ENCODE results near the gene TERB1. TPM values are rescaled to one million over a fixed set of nuclear protein-coding genes. Genes with fewer than 3 reads are reported as not detected.

TERB1 gene, protein sequence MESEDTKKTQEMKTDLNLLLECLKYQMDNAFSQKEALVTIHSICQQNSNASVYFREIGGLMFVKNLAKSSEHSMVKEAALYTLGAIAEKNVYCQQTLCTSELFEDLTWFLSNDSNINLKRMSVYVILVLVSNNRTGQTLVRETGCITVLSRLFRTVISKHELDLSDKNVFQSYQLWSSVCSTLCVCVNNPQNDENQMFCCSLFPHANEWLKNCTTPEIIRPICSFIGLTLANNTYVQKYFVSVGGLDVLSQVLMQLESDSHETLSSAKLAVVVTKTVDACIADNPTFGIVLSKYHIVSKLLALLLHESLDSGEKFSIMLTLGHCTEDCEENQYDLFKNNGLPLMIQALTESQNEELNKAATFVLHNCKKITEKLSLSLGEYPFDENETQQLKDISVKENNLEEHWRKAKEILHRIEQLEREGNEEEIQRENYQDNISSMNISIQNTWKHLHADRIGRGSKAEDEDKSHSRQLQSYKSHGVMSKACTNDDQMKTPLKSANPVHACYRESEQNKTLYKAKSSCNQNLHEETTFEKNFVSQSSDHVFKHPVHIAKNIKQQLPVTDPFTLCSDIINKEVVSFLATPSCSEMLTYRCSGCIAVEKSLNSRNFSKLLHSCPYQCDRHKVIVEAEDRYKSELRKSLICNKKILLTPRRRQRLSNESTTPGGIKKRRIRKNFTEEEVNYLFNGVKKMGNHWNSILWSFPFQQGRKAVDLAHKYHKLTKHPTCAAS
- total RNA-seq (not detected), polyA plus RNA-seq (ENCODE audit: insufficient read depth in 1 of 8, insufficient read length in 8 of 8, low replicate concordance in 1 of 8) (under 1 TPM in 3 of 8 donors, not detected in 5; 0.10 to 0.21 (median 0.11) TPM)
- long read RNA-seq, donor 1 = 0 reads
- long read RNA-seq, donor 2 = 0 reads
- long read RNA-seq, donor 3 = 0 reads
- long read RNA-seq, donor 4 = 0 reads
- long read RNA-seq, donor 5 = 0 reads
- long read RNA-seq, donor 6 = 0 reads
- long read RNA-seq, donor 7 = 0 reads
- long read RNA-seq, donor 8 = 0 reads
- long read RNA-seq, donor 9 = 0 reads
- long read RNA-seq, donor 10 = 0 reads
- long read RNA-seq, donor 11 = 0 reads

DNA sequence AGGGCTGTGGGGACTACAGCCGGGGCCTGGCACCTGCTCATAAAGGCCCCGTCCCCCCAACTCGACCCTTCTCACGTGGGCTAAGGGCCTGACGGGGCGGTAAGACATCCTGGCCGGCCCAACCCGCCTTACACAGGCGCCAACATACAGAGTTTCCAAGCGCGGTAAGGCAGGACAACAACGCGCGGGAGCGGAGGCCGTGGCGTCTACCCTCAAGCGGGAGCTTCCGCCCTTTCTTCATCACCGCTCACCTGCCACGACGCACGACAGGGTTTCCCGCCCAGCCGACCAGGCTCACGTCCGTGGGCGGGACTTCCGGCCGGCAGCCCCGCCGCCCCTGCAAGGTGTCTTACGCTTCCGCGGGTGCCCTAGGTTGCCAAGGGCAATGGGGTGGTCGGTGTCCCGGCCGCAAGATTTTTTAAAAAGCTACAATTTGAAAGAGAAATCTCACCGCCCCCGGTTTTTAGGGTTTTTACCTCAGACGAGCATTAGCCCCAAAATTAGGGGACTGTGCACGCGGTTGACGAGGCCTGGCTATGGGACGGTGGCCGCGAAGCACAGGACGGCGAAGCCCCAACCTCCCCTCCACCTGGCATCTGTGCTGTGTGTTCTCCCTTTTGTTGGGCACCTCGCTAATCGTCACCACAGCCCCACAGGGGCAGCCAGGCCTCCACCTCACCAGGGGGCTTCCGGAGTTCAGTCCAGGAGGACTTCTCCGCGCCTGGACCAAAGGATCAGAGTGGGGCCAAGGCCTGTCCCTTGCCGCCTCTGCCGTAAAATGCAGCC, at the start of gene TERB1:
TERB1 (minus strand) TSS at position 265 of the 786 bp plus-strand sequence. CDS start 4,786 bp downstream, outside the sequence.
- no peak for DNase-seq
- no peak within 1 kb of the TSS for H3K27ac ChIP-seq (ENCODE audit: low read length)
- H3K4me1 ChIP-seq (ENCODE audit: control insufficient read depth, insufficient read depth, low read length) = no peaks in the 10 kb centered on the region
- H3K36me3 ChIP-seq (ENCODE audit: control insufficient read depth, insufficient read depth, low read length) = peaks cover 32% of the 10 kb centered on the region
- no peak within 1 kb of the TSS for H3K4me3 ChIP-seq (ENCODE audit: low read length)
- H3K27me3 ChIP-seq (ENCODE audit: control insufficient read depth, insufficient read depth, low read length) = no peaks in the 10 kb centered on the region
- no peaks in the 10 kb centered on the region for H3K9me3 ChIP-seq (replicated peaks; ENCODE audit: control insufficient read depth, low read depth, low read length)
- WGBS (ENCODE audit: insufficient coverage) = 85% methylated on average over 55 of the region's 56 CpGs

DNA sequence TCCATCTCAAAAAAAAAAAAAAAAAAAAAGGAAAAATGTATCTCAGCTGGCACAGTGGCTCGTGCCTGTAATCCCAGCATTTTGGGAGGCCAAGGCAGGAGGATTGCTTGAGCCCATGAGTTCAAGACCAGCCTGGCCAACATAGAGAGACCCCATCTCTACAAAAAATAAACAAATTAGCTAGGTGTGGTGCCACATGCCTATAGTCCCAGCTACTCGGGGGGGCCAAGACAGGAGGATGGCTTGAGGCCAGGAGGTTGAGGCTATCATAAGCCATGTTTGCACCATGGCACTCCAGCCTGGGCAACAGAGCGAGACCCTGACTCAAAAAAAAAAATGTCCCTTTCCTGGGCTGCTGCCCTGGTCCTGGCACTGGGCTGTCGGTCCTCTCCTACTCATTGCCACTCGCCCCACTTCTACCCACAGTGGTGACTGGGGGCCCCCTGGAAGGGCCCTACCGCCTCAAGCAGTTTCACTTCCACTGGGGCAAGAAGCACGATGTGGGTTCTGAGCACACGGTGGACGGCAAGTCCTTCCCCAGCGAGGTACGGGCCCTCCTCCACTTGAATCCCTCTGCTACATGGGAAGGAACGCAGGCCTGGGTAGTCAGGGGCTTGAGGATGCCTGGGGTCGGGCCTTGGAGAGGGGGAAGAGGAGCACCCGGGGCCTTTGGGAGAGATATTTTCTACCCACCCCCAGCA, 48.9 kb upstream of the TERB1 start:
- WGBS (ENCODE audit: insufficient coverage) = 87% methylated on average over 6 of the region's 14 CpGs
- Histone ChIP-seq H3K36me3 (ENCODE audit: control insufficient read depth, insufficient read depth, low read length) (no peaks in the 10 kb centered on the region), H3K9me3 (replicated peaks; ENCODE audit: control insufficient read depth, low read depth, low read length) (no peaks in the 10 kb centered on the region), H3K27ac (ENCODE audit: low read length) (no peak overlapping the region), H3K4me1 (ENCODE audit: control insufficient read depth, insufficient read depth, low read length) (peaks cover 3% of the 10 kb centered on the region), H3K4me3 (ENCODE audit: low read length) (no peak overlapping the region), H3K27me3 (ENCODE audit: control insufficient read depth, insufficient read depth, low read length) (peaks cover 33% of the 10 kb centered on the region)
- DNase-seq = no peak

GRCh38 chr16:66849549-66849948, 48.2 kb upstream of the TERB1 start:
- no peak for DNase-seq
- H3K27ac ChIP-seq (ENCODE audit: low read length) = no peak overlapping the region
- H3K4me1 ChIP-seq (ENCODE audit: control insufficient read depth, insufficient read depth, low read length) = peaks cover 7% of the 10 kb centered on the region
- H3K27me3 ChIP-seq (ENCODE audit: control insufficient read depth, insufficient read depth, low read length) = peaks cover 40% of the 10 kb centered on the region
- H3K36me3 ChIP-seq (ENCODE audit: control insufficient read depth, insufficient read depth, low read length) = no peaks in the 10 kb centered on the region
- no peaks in the 10 kb centered on the region for H3K9me3 ChIP-seq (replicated peaks; ENCODE audit: control insufficient read depth, low read depth, low read length)
- no peak overlapping the region for H3K4me3 ChIP-seq (ENCODE audit: low read length)
- WGBS (ENCODE audit: insufficient coverage) = 92% methylated on average over 3 of the region's 4 CpGs

GRCh38 chr16:66849021-66849420, 47.6 kb upstream of the TERB1 start:
- DNase-seq = no peak
- H3K36me3 ChIP-seq (ENCODE audit: control insufficient read depth, insufficient read depth, low read length) = no peaks in the 10 kb centered on the region
- peaks cover 46% of the 10 kb centered on the region for H3K27me3 ChIP-seq (ENCODE audit: control insufficient read depth, insufficient read depth, low read length)
- no peaks in the 10 kb centered on the region for H3K9me3 ChIP-seq (replicated peaks; ENCODE audit: control insufficient read depth, low read depth, low read length)
- 77% methylated on average over 2 of the region's 2 CpGs for WGBS (ENCODE audit: insufficient coverage)
- H3K4me3 ChIP-seq (ENCODE audit: low read length) = no peak overlapping the region
- H3K4me1 ChIP-seq (ENCODE audit: control insufficient read depth, insufficient read depth, low read length) = peaks cover 10% of the 10 kb centered on the region
- H3K27ac ChIP-seq (ENCODE audit: low read length) = no peak overlapping the region

DNA sequence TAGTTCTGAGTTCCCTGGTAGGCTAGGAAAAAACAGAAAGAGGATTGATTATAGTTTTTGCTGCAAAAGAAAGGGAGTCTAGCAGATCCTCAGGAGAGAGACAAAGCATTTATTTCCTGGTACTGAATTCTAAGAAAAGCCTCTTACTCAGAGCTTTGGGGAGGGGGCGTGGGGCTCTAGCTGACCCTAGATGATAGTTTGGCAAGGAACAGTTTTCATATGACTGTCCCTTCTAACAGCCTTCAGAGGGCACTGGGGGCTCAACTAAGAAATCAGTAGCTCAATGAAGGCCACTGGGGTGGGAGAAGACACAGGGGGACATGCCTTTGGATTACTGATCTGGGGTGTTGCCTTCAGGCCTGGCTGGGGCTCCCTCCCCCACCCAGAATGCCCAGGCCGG, 46.8 kb upstream of the TERB1 start:
- no peaks in the 10 kb centered on the region for H3K36me3 ChIP-seq (ENCODE audit: control insufficient read depth, insufficient read depth, low read length)
- no peak overlapping the region for H3K4me3 ChIP-seq (ENCODE audit: low read length)
- no peaks in the 10 kb centered on the region for H3K9me3 ChIP-seq (replicated peaks; ENCODE audit: control insufficient read depth, low read depth, low read length)
- WGBS (ENCODE audit: insufficient coverage) = 80% methylated on average over 1 of the region's 2 CpGs
- peaks cover 10% of the 10 kb centered on the region for H3K4me1 ChIP-seq (ENCODE audit: control insufficient read depth, insufficient read depth, low read length)
- peaks cover 54% of the 10 kb centered on the region for H3K27me3 ChIP-seq (ENCODE audit: control insufficient read depth, insufficient read depth, low read length)
- DNase-seq = no peak
- no peak overlapping the region for H3K27ac ChIP-seq (ENCODE audit: low read length)

DNA sequence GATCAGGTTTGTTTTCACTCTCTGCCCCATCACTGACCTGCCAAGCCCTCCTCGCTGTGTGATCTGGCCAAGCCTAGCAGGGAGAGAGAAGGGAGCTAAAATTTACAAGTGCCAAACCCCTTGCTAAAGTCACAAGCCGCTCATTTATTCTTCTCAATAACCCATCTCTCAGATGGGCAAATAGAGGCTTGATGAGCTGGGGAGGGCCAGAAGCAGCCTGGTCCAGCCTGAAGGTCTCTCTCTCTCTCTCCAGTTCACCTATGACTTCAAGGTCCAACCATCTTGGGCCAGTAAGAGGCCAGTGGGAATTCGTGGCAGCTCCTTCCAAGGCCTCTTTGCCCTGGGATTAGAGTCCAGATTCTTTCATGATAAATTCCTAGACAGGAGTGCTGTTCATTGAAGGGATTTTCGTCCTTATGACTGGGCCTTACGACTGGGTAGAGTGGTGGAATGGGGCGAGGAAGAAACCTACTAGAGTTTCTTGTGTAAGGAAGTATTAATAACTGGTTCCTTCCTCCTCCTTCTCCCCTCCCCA, 46.2 kb upstream of the TERB1 start:
- peaks cover 10% of the 10 kb centered on the region for H3K4me1 ChIP-seq (ENCODE audit: control insufficient read depth, insufficient read depth, low read length)
- H3K36me3 ChIP-seq (ENCODE audit: control insufficient read depth, insufficient read depth, low read length) = no peaks in the 10 kb centered on the region
- H3K27me3 ChIP-seq (ENCODE audit: control insufficient read depth, insufficient read depth, low read length) = peaks cover 60% of the 10 kb centered on the region
- WGBS (ENCODE audit: insufficient coverage) = no CpG with 5 or more reads among the region's 6 CpGs
- H3K27ac ChIP-seq (ENCODE audit: low read length) = no peak overlapping the region
- no peak overlapping the region for H3K4me3 ChIP-seq (ENCODE audit: low read length)
- H3K9me3 ChIP-seq (replicated peaks; ENCODE audit: control insufficient read depth, low read depth, low read length) = no peaks in the 10 kb centered on the region
- DNase-seq = no peak

DNA sequence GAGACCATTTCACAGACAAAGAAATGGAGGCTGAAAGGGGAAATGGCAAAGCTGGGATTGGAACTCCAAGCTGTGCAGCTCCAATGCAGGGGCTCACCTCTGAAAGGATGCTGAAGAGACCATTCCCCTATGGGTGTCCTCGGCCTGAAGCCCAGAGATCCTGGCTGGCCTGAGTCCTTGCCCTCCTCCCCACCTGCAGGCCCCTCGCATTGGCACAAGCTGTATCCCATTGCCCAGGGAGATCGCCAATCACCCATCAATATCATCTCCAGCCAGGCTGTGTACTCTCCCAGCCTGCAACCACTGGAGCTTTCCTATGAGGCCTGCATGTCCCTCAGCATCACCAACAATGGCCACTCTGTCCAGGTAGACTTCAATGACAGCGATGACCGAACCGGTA, 45.4 kb upstream of the TERB1 start:
- Histone ChIP-seq H3K27ac (ENCODE audit: low read length) (no peak overlapping the region), H3K9me3 (replicated peaks; ENCODE audit: control insufficient read depth, low read depth, low read length) (no peaks in the 10 kb centered on the region), H3K36me3 (ENCODE audit: control insufficient read depth, insufficient read depth, low read length) (no peaks in the 10 kb centered on the region), H3K4me3 (ENCODE audit: low read length) (no peak overlapping the region), H3K4me1 (ENCODE audit: control insufficient read depth, insufficient read depth, low read length) (peaks cover 10% of the 10 kb centered on the region), H3K27me3 (ENCODE audit: control insufficient read depth, insufficient read depth, low read length) (peaks cover 66% of the 10 kb centered on the region)
- WGBS (ENCODE audit: insufficient coverage) = 69% methylated on average over 3 of the region's 6 CpGs
- DNase-seq = no peak

- 57% methylated on average over 1 of the region's 1 CpG for WGBS (ENCODE audit: insufficient coverage)
- Histone ChIP-seq H3K36me3 (ENCODE audit: control insufficient read depth, insufficient read depth, low read length) (no peaks in the 10 kb centered on the region), H3K27ac (ENCODE audit: low read length) (no peak overlapping the region), H3K4me3 (ENCODE audit: low read length) (no peak overlapping the region), H3K9me3 (replicated peaks; ENCODE audit: control insufficient read depth, low read depth, low read length) (no peaks in the 10 kb centered on the region), H3K27me3 (ENCODE audit: control insufficient read depth, insufficient read depth, low read length) (peaks cover 63% of the 10 kb centered on the region), H3K4me1 (ENCODE audit: control insufficient read depth, insufficient read depth, low read length) (peaks cover 10% of the 10 kb centered on the region)
- DNase-seq = no peak
Observed at GRCh38 chr16:66846266-66846665, 44.9 kb upstream of the TERB1 start.

DNA sequence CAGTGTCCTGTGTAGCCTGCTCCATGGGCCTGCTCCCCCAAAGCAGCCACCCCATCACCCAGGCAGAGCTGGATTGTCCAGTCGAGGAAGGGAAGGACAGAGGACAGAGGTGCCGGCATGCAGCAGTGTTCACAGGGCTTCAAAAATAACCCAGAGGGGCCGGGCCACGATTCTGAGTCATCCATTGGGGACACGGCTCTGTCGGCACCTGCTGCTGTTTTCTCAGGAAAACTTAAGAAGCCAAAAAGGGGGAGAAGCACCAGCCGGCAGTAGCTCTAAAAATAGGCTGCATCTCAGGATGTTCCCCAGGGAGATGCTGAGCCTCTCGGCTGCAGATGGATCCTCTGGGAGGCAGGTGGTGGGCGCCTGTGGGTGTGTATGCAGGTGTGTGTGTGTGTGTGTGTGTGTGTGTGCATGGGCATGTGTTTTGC, 44.4 kb upstream of the TERB1 start:
- Histone ChIP-seq H3K9me3 (replicated peaks; ENCODE audit: control insufficient read depth, low read depth, low read length) (no peaks in the 10 kb centered on the region), H3K27ac (ENCODE audit: low read length) (no peak overlapping the region), H3K4me3 (ENCODE audit: low read length) (no peak overlapping the region), H3K4me1 (ENCODE audit: control insufficient read depth, insufficient read depth, low read length) (peaks cover 10% of the 10 kb centered on the region), H3K36me3 (ENCODE audit: control insufficient read depth, insufficient read depth, low read length) (no peaks in the 10 kb centered on the region), H3K27me3 (ENCODE audit: control insufficient read depth, insufficient read depth, low read length) (peaks cover 63% of the 10 kb centered on the region)
- 36% methylated on average over 9 of the region's 9 CpGs for WGBS (ENCODE audit: insufficient coverage)
- no peak for DNase-seq

All from muscle of leg (tissue), 16 donors.